Measurements from ENCODE around the gene RDH16. TPM values are rescaled to one million over a fixed set of nuclear protein-coding genes. Genes with fewer than 3 reads are reported as not detected.

RDH16 gene, protein sequence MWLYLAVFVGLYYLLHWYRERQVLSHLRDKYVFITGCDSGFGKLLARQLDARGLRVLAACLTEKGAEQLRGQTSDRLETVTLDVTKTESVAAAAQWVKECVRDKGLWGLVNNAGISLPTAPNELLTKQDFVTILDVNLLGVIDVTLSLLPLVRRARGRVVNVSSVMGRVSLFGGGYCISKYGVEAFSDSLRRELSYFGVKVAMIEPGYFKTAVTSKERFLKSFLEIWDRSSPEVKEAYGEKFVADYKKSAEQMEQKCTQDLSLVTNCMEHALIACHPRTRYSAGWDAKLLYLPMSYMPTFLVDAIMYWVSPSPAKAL
- 0.11 TPM in 1 of 2 replicates, not detected in the other for total RNA-seq (2014; rRNA removed; shearing (Covaris generic); ENCODE audit: low replicate concordance)

DNA sequence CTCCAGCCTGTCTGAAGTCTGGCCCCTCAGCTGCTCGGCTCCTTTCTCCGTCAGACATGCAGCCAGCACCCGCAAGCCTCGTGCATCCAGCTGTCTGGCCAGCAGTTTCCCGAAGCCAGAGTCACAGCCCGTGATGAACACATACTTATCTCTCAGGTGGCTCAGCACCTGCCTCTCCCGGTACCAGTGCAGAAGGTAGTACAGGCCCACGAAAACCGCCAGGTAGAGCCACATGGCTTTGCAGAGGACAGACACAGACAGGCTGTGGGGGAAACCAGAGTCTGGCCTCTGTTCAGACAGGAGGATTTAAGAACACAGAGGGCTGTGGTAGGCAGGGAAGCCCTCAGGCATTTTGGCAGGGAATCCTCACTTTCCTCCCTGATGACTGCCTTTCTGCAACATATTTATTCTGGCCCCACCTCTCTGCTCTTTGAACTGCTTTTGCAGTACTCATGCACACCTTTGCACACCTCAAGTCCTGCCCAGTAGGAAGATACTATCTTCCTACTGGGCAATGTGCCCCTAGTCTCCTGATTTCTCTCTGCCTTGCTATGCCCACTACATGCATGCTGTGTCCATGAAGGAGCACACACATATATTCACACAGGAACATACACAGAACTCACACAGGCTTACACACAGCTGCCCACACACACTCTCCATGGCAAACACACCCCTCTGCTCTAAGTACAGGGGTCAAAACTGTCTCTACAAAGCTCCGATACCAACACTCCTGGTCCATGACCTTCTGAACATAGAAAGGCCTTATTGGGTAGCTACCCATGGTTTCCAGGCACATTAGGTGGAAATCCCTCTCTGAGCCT is at the start of gene RDH16:
TSS of gene RDH16 (minus strand) at position 380 of the 824 bp plus-strand sequence. CDS start at position 234, 146 bp downstream.
- H4K20me1 ChIP-seq (ENCODE audit: insufficient read depth, low read depth, low read length), result no peaks in the 10 kb centered on the region
- DNase-seq, result no peak
- H3K27me3 ChIP-seq (ENCODE audit: low read length), result 0 out of 2 replicates have a peak, but pooled peaks cover 2% of the 10 kb centered on the region
- H3K4me1 ChIP-seq (ENCODE audit: low read length), result no peaks in the 10 kb centered on the region
- H2AFZ ChIP-seq (ENCODE audit: low read length), result no peak within 1 kb of the TSS
- H3K4me2 ChIP-seq (ENCODE audit: low read depth, low read length, poor library complexity, severe bottlenecking), result no peak within 1 kb of the TSS
- no peaks in the 10 kb centered on the region for H3K9me3 ChIP-seq (ENCODE audit: low read length)
- H3K79me2 ChIP-seq (ENCODE audit: low read length), result no peaks in the 10 kb centered on the region
- no peak within 1 kb of the TSS for H3K27ac ChIP-seq (ENCODE audit: low read length)
- H3K4me3 ChIP-seq (ENCODE audit: low read length), result no peak within 1 kb of the TSS
- no peak within 1 kb of the TSS for H3K9ac ChIP-seq (ENCODE audit: low read length)
- no peaks in the 10 kb centered on the region for H3K36me3 ChIP-seq (ENCODE audit: insufficient read depth, low read length)
- no peaks in the 10 kb centered on the region for H3K9me2 ChIP-seq (replicated peaks; ENCODE audit: insufficient read depth, low read length)

DNA sequence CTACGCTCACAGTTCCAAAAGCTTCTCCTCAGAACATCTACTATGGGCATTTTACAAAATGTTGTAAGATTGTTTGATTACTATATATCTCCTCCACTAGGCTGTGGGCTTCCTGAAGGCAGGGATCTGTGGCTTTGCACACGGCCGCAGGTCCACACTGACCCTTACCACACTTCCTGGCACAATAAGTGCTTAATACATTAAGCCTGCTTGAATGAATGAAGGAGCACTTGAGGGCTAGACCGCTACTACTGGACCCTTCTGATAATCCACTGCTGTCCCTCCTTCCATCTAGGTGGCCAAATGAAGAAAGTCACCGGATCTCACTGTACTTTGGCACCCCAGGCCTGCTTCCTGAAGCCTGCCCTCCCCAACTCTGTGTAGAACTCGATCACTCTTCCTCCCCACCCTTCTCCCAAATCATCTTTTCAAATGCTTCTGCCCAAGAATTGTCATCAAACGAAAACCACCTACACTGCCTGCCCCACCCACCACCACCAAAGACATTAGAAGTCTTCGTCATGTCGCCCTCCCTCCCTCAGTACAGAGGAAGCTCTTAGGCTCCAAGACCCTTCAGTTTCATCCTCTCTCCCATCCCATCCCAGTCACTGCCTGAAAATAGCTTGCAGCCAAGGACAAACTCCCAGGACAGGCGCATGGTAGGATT is 49.5 kb upstream of the RDH16 start:
- H3K27ac ChIP-seq (ENCODE audit: low read length), result no peak overlapping the region
- H3K9me2 ChIP-seq (replicated peaks; ENCODE audit: insufficient read depth, low read length), result no peaks in the 10 kb centered on the region
- H3K9me3 ChIP-seq (ENCODE audit: low read length), result no peaks in the 10 kb centered on the region
- peaks cover 18% of the 10 kb centered on the region; the same call in 1 of the 2 replicates for H4K20me1 ChIP-seq (ENCODE audit: insufficient read depth, low read depth, low read length)
- no peak for DNase-seq
- H3K4me1 ChIP-seq (ENCODE audit: low read length), result peaks cover 22% of the 10 kb centered on the region
- H3K4me2 ChIP-seq (ENCODE audit: low read depth, low read length, poor library complexity, severe bottlenecking), result peak overlapping the region; percentile 55
- peaks cover 7% of the 10 kb centered on the region; the same call in 1 of the 2 replicates for H3K36me3 ChIP-seq (ENCODE audit: insufficient read depth, low read length)
- peaks cover 35% of the 10 kb centered on the region for H3K79me2 ChIP-seq (ENCODE audit: low read length)
- H3K9ac ChIP-seq (ENCODE audit: low read length), result peak overlapping the region; percentile 62
- peak overlapping the region; percentile 56 for H3K4me3 ChIP-seq (ENCODE audit: low read length)
- peak overlapping the region; percentile 96 for H2AFZ ChIP-seq (ENCODE audit: low read length)
- H3K27me3 ChIP-seq (ENCODE audit: low read length), result no peaks in the 10 kb centered on the region

DNA sequence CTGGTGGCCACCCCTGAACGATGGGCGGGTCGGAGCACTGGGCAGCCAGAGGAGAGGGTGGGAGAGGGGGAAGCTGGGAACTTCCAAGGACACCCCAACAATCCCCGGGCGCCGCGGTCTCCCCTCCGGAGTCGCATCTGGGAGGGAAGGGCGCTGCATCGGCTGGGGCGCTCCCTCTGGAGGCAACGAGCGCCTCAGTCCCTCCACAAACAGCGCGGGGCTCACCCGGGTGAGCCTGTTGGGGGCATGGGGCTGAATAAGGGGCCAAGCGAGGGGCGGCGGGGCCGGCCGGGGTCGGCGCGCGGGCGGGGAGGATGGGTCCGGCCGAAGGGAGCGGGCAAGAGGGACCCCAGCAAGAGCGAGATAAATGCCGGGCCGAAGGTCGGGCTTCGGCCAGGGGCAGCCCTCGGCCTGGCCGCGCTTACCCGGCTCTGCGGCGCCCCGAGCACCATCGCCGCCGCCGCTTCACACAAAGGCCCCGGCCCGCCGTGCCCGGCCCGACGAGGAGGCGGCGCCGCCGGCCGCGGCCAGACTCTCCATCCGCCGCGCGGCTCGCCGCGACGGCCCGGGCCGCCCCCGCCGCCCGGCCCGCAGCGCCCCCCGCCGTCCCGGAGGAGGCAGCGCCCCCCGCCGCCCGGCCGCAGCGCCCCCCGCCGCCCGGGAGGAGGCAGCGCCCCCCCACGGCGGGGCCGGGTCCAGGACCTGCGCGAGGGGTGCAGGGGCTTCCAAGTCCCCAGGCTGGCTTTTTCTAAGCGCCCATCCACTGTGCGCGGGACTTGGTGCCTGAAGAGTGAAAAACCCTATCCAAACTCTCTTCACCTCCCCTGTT is 48.8 kb upstream of the RDH16 start, which contains the start of gene ZBTB39:
TSS of gene ZBTB39 (minus strand) at position 567 of the 829 bp plus-strand sequence. CDS start 1,629 bp downstream, outside the sequence.
- DNase-seq, result peak; percentile 89
- peaks cover 42% of the 10 kb centered on the region for H3K79me2 ChIP-seq (ENCODE audit: low read length)
- H3K27ac ChIP-seq (ENCODE audit: low read length), result no peak within 1 kb of the TSS; the same call in 1 of the 2 replicates
- H3K4me2 ChIP-seq (ENCODE audit: low read depth, low read length, poor library complexity, severe bottlenecking), result peak within 1 kb of the TSS; percentile 89
- H3K36me3 ChIP-seq (ENCODE audit: insufficient read depth, low read length), result peaks cover 7% of the 10 kb centered on the region; the same call in 1 of the 2 replicates
- H3K4me3 ChIP-seq (ENCODE audit: low read length), result peak within 1 kb of the TSS; percentile 92
- peaks cover 18% of the 10 kb centered on the region for H3K4me1 ChIP-seq (ENCODE audit: low read length)
- peaks cover 22% of the 10 kb centered on the region; the same call in 1 of the 2 replicates for H4K20me1 ChIP-seq (ENCODE audit: insufficient read depth, low read depth, low read length)
- H3K9ac ChIP-seq (ENCODE audit: low read length), result peak within 1 kb of the TSS; percentile 96
- no peaks in the 10 kb centered on the region for H3K9me3 ChIP-seq (ENCODE audit: low read length)
- H2AFZ ChIP-seq (ENCODE audit: low read length), result peak within 1 kb of the TSS; percentile 96
- H3K27me3 ChIP-seq (ENCODE audit: low read length), result no peaks in the 10 kb centered on the region
- no peaks in the 10 kb centered on the region for H3K9me2 ChIP-seq (replicated peaks; ENCODE audit: insufficient read depth, low read length)

DNA sequence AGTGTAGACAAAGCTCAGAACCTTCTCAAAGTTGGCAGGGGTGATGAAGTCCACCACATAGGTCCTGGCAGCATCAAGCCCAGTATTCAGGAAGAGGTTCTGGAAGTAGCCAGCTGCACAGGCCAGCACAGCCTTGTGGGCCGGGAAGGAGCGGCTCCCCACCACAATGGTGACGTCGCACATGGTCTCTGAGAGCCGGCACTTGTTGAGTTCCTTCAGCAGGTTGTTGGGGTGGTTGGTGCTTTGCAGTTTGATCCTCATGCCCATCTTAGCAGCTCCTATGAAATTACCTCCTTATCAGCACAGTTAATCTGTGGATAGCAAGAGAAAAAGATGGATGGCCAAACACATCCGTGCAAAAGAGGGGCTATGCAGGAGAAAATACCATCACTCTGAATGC is 47.2 kb upstream of the RDH16 start:
- H3K4me3 ChIP-seq (ENCODE audit: low read length), result peak overlapping the region; percentile 92; the same call in 1 of the 2 replicates
- H3K27me3 ChIP-seq (ENCODE audit: low read length), result no peaks in the 10 kb centered on the region
- H3K27ac ChIP-seq (ENCODE audit: low read length), result no peak overlapping the region
- H2AFZ ChIP-seq (ENCODE audit: low read length), result no peak overlapping the region
- H3K4me1 ChIP-seq (ENCODE audit: low read length), result peaks cover 17% of the 10 kb centered on the region
- no peaks in the 10 kb centered on the region for H3K9me2 ChIP-seq (replicated peaks; ENCODE audit: insufficient read depth, low read length)
- peaks cover 21% of the 10 kb centered on the region; the same call in 1 of the 2 replicates for H3K36me3 ChIP-seq (ENCODE audit: insufficient read depth, low read length)
- peaks cover 34% of the 10 kb centered on the region for H4K20me1 ChIP-seq (ENCODE audit: insufficient read depth, low read depth, low read length)
- peak overlapping the region; percentile 96 for H3K9ac ChIP-seq (ENCODE audit: low read length)
- no peak for DNase-seq
- peak overlapping the region; percentile 89 for H3K4me2 ChIP-seq (ENCODE audit: low read depth, low read length, poor library complexity, severe bottlenecking)
- no peaks in the 10 kb centered on the region for H3K9me3 ChIP-seq (ENCODE audit: low read length)
- H3K79me2 ChIP-seq (ENCODE audit: low read length), result peaks cover 56% of the 10 kb centered on the region

DNA sequence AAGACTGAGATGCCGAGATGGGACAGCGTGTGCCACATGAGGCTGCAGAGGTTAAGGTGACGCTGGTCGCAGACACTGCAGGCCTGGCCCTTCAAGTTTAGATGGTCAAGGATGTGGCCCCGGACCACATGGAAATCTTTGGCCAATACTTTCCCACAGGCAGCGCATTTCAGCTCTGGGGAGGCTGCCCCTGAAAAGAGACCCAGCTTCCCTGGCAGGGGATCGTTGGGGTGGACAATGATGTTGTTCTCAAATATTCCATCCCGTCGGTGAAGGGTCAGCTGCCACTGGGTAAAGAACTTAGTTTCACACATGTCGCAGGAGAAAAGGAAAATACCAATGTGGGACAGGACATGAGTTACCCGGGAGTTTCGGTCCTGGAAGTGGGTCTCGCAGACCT is 46.0 kb upstream of the RDH16 start:
- Histone ChIP-seq H4K20me1 (ENCODE audit: insufficient read depth, low read depth, low read length) (peaks cover 34% of the 10 kb centered on the region), H3K36me3 (ENCODE audit: insufficient read depth, low read length) (peaks cover 23% of the 10 kb centered on the region; the same call in 1 of the 2 replicates), H3K27ac (ENCODE audit: low read length) (no peak overlapping the region), H3K4me1 (ENCODE audit: low read length) (peaks cover 17% of the 10 kb centered on the region), H3K27me3 (ENCODE audit: low read length) (no peaks in the 10 kb centered on the region), H2AFZ (ENCODE audit: low read length) (no peak overlapping the region), H3K4me2 (ENCODE audit: low read depth, low read length, poor library complexity, severe bottlenecking) (no peak overlapping the region), H3K9me2 (replicated peaks; ENCODE audit: insufficient read depth, low read length) (no peaks in the 10 kb centered on the region), H3K9me3 (ENCODE audit: low read length) (no peaks in the 10 kb centered on the region), H3K79me2 (ENCODE audit: low read length) (peaks cover 56% of the 10 kb centered on the region), H3K9ac (ENCODE audit: low read length) (no peak overlapping the region), H3K4me3 (ENCODE audit: low read length) (no peak overlapping the region)
- no peak for DNase-seq

DNA sequence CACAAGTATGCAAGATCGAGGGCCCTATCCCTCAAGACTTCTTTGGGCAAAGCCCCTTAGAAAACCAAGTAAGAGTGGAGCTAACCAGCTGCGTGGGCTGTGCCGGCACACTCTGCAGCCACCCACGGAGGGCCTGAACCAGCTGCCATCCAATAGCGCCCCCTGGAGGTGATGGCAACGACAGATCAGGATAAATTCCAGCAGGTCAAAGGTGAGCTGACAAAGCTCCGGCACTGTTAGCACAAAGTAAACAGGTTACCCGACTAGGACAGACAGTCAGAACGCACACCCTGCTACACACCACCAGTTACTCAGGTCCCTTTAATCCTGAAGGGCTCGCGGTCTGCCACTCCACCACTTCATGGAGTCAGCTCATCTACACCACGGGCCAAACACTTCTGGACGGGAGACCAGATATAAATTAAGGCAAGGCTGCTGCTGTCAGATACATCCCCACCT is 44.1 kb upstream of the RDH16 start:
- Histone ChIP-seq H3K4me3 (ENCODE audit: low read length) (no peak overlapping the region), H3K4me2 (ENCODE audit: low read depth, low read length, poor library complexity, severe bottlenecking) (no peak overlapping the region), H3K36me3 (ENCODE audit: insufficient read depth, low read length) (peaks cover 23% of the 10 kb centered on the region; the same call in 1 of the 2 replicates), H3K27me3 (ENCODE audit: low read length) (no peaks in the 10 kb centered on the region), H3K4me1 (ENCODE audit: low read length) (peaks cover 10% of the 10 kb centered on the region), H4K20me1 (ENCODE audit: insufficient read depth, low read depth, low read length) (peaks cover 38% of the 10 kb centered on the region), H3K9me3 (ENCODE audit: low read length) (no peaks in the 10 kb centered on the region), H3K9ac (ENCODE audit: low read length) (no peak overlapping the region), H3K79me2 (ENCODE audit: low read length) (peaks cover 56% of the 10 kb centered on the region), H2AFZ (ENCODE audit: low read length) (no peak overlapping the region), H3K9me2 (replicated peaks; ENCODE audit: insufficient read depth, low read length) (no peaks in the 10 kb centered on the region), H3K27ac (ENCODE audit: low read length) (no peak overlapping the region)
- peak; percentile 86 for DNase-seq

DNA sequence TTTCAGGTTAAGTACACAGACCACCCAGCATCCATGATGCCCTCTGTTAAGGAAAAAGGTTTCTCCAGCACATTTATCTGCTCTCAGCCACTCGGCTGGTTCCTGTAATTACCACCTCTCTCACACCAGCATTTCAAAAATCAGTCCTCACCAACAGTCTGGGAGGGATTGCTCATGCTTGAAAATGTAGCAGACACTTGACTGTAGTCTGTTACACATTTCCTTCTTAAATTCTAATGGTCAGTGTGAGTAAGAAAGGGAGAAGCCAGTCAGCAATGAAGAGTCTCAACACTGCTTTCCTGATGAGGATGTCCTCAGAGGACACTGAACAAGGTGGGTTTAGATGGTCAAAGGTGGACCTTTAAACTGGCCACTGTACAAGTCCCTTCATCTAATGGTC is 43.0 kb upstream of the RDH16 start:
- Histone ChIP-seq H3K9ac (ENCODE audit: low read length) (no peak overlapping the region), H3K27ac (ENCODE audit: low read length) (no peak overlapping the region), H3K36me3 (ENCODE audit: insufficient read depth, low read length) (peaks cover 23% of the 10 kb centered on the region; the same call in 1 of the 2 replicates)

More for the DNA sequence above, 43.0 kb upstream of the RDH16 start:
- no peaks in the 10 kb centered on the region for H3K9me3 ChIP-seq (ENCODE audit: low read length)
- peaks cover 49% of the 10 kb centered on the region for H3K79me2 ChIP-seq (ENCODE audit: low read length)
- peaks cover 38% of the 10 kb centered on the region for H4K20me1 ChIP-seq (ENCODE audit: insufficient read depth, low read depth, low read length)
- H3K4me3 ChIP-seq (ENCODE audit: low read length), result no peak overlapping the region
- peaks cover 8% of the 10 kb centered on the region for H3K4me1 ChIP-seq (ENCODE audit: low read length)
- no peaks in the 10 kb centered on the region for H3K27me3 ChIP-seq (ENCODE audit: low read length)
- DNase-seq, result no peak
- no peak overlapping the region for H2AFZ ChIP-seq (ENCODE audit: low read length)
- no peak overlapping the region for H3K4me2 ChIP-seq (ENCODE audit: low read depth, low read length, poor library complexity, severe bottlenecking)
- H3K9me2 ChIP-seq (replicated peaks; ENCODE audit: insufficient read depth, low read length), result no peaks in the 10 kb centered on the region
